ENCODE data around the gene MOB3A.

DNA sequence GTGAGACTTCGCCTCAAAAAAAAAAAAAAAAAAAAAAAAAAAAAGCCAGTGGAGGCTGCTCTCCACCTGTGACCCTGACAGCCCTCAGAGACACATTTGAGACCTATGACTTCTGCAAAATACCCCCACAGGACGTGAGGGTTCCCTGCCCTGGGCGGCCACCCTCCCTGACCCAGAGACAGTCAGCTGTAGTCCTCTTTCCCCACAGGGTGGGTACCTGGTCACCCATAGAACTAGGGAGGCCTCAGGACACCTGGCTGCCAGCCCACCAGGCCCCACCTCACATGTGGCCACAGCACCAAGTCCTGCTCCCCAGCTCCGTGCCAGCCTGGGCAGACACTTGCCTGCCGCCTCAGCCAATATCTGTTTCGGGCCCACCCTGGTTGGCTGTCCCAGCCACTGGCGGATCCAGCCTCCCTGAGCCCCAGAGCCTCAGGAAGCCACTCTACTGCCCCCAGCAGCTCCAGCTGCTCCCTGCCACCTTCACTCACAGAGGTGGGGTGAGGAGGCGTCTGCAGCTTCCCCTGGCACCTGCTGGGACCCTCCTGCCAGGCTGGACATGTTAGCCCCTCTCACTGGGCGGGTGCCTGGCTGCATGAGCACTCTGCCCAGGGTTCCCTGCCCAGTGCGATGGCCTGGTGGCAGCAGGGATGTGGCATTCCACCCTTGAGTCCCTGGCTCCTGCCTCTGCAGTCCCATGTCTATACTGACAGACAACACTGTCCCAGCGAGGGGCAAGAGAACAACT, 52.0 kb downstream of the MOB3A start:
- no peak for TF ChIP-seq EZH2 (IDR thresholded peaks at IDR 0.05)
- TF ChIP-seq, protein P1, sequence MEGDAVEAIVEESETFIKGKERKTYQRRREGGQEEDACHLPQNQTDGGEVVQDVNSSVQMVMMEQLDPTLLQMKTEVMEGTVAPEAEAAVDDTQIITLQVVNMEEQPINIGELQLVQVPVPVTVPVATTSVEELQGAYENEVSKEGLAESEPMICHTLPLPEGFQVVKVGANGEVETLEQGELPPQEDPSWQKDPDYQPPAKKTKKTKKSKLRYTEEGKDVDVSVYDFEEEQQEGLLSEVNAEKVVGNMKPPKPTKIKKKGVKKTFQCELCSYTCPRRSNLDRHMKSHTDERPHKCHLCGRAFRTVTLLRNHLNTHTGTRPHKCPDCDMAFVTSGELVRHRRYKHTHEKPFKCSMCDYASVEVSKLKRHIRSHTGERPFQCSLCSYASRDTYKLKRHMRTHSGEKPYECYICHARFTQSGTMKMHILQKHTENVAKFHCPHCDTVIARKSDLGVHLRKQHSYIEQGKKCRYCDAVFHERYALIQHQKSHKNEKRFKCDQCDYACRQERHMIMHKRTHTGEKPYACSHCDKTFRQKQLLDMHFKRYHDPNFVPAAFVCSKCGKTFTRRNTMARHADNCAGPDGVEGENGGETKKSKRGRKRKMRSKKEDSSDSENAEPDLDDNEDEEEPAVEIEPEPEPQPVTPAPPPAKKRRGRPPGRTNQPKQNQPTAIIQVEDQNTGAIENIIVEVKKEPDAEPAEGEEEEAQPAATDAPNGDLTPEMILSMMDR (IDR thresholded peaks at IDR 0.05), result no peak

All from neural progenitor cell (in vitro differentiated cells).